DND-41 (cell line): ENCODE data around the gene NSF.

Experiments
- CTCF ChIP-seq: IDR thresholded peaks from 2 replicates; pipeline ENCODE4 v1.5.1; 2012; ENCODE audit warnings: borderline replicate concordance, low read length, moderate library complexity, mild to moderate bottlenecking; ENCODE audit not compliant: poor library complexity, severe bottlenecking; ENCODE audit errors: extremely low read depth
- EZH2 ChIP-seq: IDR thresholded peaks from 3 replicates; pipeline ENCODE4 v1.6.1; 2012; ENCODE audit warnings: borderline replicate concordance, low read depth, mild to moderate bottlenecking, moderate library complexity, low read length, inconsistent platforms; ENCODE audit not compliant: severe bottlenecking

DNA sequence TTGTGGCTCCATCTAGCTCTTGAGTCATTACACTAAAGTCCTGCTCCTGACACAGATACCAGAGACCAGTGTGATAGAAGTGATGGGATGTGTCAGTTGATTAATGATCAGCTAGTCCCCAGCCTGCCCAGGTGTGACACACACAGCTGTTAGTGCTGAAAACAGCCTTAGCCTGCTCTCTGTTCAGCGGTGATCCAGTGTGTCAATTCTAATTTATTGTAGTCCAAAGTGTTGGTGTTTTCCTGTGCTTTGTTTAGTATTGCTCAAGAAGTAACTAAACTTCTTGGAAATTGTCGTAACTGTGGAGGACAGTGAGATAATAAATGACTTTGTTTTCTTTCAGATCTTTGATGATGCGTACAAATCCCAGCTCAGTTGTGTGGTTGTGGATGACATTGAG is 135.7 kb downstream of the NSF start:
- TF ChIP-seq CTCF (no peak), EZH2 (no peak)
